ENCODE results near the gene GAS6. TPM values are rescaled to one million over a fixed set of nuclear protein-coding genes. Genes with fewer than 3 reads are reported as not detected.

Gene GAS6
- total RNA-seq, 1 donor from 2014 or later, result 215 TPM

DNA sequence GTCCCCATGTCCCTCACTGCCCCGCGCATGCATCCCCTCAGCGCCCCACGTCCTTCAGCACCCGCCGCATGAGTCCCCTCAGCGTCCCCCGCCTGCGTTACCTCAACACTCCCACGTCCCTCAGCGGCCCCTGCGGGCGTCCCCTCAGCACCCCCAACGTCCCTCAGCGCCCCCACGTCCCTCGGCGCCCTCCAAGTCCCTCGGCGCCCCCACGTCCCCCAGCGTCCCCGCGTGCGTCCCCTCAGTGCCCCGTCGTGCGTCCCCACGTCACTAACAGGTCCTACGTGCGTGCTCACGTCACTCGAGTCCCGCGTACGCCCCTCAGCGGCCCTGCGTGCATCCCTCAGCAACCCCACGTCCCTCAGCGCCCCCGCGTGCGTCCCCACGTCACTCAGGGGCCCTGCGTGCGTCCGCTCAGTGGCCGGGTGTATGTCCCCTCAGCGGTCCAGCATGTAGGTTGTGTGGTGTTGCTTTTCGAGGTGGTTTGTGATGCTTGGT is 19.5 kb upstream of the GAS6 start:
- H3K27ac ChIP-seq, result no peak overlapping the region
- intact Hi-C loops (cut with DNase I), result no loop called here
- DNase-seq (ENCODE audit: extremely low spot score in 2 of 2), result peak in 1 of 2 donors; percentile 75

DNA sequence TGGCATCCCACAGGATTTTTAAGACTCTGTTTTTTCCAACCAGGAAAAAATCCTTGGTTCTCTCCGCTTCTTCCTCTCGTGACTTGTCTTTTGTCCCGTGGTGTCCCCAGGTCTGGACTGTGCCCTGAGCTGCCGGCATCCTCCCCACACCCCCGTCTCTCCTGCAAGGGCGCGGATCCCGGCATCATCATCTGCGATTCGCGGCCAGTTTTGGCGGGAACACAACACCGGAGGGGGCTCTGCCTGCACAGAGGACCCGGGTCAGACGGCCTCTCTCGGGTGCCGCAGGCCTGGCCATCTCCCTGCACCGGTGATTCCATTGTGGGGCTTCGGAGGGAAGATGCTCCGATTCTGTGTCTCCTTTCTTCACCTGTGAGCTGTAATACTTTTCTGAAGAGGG is 18.8 kb upstream of the GAS6 start:
- H3K27ac ChIP-seq, result peak overlapping the region; percentile 50
- DNase-seq (ENCODE audit: extremely low spot score in 2 of 2), result peak in 1 of 2 donors; percentile 64
- TF ChIP-seq POLR2AphosphoS5 (IDR thresholded peaks at IDR 0.05; ENCODE audit: insufficient read depth in 1 of 2, low read depth in 1 of 2) (no peak), POLR2A (IDR thresholded peaks at IDR 0.05) (no peak)
- TF ChIP-seq, protein P1, sequence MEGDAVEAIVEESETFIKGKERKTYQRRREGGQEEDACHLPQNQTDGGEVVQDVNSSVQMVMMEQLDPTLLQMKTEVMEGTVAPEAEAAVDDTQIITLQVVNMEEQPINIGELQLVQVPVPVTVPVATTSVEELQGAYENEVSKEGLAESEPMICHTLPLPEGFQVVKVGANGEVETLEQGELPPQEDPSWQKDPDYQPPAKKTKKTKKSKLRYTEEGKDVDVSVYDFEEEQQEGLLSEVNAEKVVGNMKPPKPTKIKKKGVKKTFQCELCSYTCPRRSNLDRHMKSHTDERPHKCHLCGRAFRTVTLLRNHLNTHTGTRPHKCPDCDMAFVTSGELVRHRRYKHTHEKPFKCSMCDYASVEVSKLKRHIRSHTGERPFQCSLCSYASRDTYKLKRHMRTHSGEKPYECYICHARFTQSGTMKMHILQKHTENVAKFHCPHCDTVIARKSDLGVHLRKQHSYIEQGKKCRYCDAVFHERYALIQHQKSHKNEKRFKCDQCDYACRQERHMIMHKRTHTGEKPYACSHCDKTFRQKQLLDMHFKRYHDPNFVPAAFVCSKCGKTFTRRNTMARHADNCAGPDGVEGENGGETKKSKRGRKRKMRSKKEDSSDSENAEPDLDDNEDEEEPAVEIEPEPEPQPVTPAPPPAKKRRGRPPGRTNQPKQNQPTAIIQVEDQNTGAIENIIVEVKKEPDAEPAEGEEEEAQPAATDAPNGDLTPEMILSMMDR (IDR thresholded peaks at IDR 0.05), result no peak
- no peaks in the 10 kb centered on the region for H3K36me3 ChIP-seq
- H3K4me1 ChIP-seq, result peaks cover 22% of the 10 kb centered on the region
- H3K27me3 ChIP-seq, result no peaks in the 10 kb centered on the region
- intact Hi-C loops (cut with DNase I), result no loop called here
- H3K4me3 ChIP-seq, result no peak overlapping the region
- H3K9me3 ChIP-seq, result no peaks in the 10 kb centered on the region

More for the DNA sequence above, 19.5 kb upstream of the GAS6 start:
- Histone ChIP-seq H3K36me3 (no peaks in the 10 kb centered on the region), H3K9me3 (no peaks in the 10 kb centered on the region), H3K27me3 (no peaks in the 10 kb centered on the region), H3K4me3 (no peak overlapping the region), H3K4me1 (peaks cover 22% of the 10 kb centered on the region)
- TF ChIP-seq POLR2AphosphoS5 (IDR thresholded peaks at IDR 0.05; ENCODE audit: insufficient read depth in 1 of 2, low read depth in 1 of 2) (no peak), POLR2A (IDR thresholded peaks at IDR 0.05) (no peak)
- TF ChIP-seq, protein P1 (IDR thresholded peaks at IDR 0.05), result no peak

DNA sequence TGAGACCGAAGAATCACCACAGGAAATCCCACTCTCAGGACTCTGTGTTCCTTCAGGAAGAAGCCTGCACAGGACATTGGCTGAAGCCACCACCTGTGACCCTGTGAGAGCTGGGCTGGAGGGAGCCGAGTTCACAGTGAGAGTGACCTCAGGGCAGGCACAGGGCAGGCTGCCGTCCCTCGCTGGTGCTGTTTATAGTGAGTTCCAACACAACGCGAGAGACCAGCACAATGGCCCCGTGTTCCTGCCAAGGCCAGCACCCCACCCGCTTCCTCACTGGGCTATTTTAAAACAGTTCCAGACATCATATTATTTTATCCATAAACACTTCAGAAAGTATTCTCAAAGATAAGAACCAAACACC is 18.4 kb upstream of the GAS6 start:
- peaks cover 22% of the 10 kb centered on the region for H3K4me1 ChIP-seq
- H3K9me3 ChIP-seq, result no peaks in the 10 kb centered on the region
- TF ChIP-seq POLR2AphosphoS5 (IDR thresholded peaks at IDR 0.05; ENCODE audit: insufficient read depth in 1 of 2, low read depth in 1 of 2) (no peak), POLR2A (IDR thresholded peaks at IDR 0.05) (no peak)
- TF ChIP-seq, protein P1 (IDR thresholded peaks at IDR 0.05), result no peak
- H3K27ac ChIP-seq, result peak overlapping the region; percentile 50
- H3K27me3 ChIP-seq, result no peaks in the 10 kb centered on the region
- H3K4me3 ChIP-seq, result no peak overlapping the region
- DNase-seq (ENCODE audit: extremely low spot score in 2 of 2), result peak; percentile 83 to 91
- intact Hi-C loops (cut with DNase I), result no loop called here
- H3K36me3 ChIP-seq, result no peaks in the 10 kb centered on the region

DNA sequence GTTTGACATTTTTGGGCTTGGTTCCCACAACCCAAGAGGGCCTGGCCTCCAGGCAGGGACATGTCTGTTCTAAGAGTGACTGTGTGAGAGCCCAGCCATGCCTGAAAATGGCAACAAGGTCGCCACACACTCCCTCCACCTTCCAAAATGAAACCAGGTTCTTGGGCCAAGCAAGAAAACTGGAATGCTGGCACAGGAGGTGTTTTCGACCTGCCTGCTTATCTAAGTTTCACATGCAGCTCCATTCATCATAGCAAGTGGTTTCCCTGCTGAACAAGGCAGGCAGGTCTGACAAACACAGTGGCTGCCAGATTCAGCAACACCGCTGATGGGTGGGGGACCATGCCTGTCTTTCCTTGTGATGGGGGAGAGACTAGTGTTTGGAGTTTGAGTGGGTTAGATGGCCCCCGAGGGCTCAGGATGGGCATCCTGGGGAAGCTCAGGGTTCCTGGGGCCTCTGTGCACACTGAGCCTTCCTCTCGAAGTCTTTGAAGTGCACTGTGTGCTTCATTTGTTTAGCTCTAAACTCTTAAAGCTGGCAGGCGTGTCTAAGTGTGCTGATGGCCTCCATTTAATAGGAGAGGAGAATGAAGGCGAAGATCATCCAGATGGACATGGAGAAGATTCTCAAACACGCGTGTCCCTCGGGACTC is 17.9 kb upstream of the GAS6 start:
- Histone ChIP-seq H3K4me1 (peaks cover 22% of the 10 kb centered on the region), H3K4me3 (no peak overlapping the region), H3K36me3 (no peaks in the 10 kb centered on the region), H3K9me3 (no peaks in the 10 kb centered on the region), H3K27me3 (no peaks in the 10 kb centered on the region), H3K27ac (peak overlapping the region; percentile 50)
- TF ChIP-seq POLR2AphosphoS5 (IDR thresholded peaks at IDR 0.05; ENCODE audit: insufficient read depth in 1 of 2, low read depth in 1 of 2) (no peak), POLR2A (IDR thresholded peaks at IDR 0.05) (no peak)
- TF ChIP-seq, protein P1 (IDR thresholded peaks at IDR 0.05), result no peak
- intact Hi-C loops (cut with DNase I), result no loop called here
- DNase-seq (ENCODE audit: extremely low spot score in 2 of 2), result peak; percentile 85 to 90
